ENCODE measurements around the gene LCN10. TPM values are rescaled to one million over a fixed set of nuclear protein-coding genes. Genes with fewer than 3 reads are reported as not detected.
"Not testable (repeated sequence)": the region's sequence is repeated elsewhere in the genome, so short reads cannot be mapped to it uniquely, and the experiment has no call there.

Gene LCN10
- polyA plus RNA-seq, 3 donors = 1.3 to 2.8 (median 2.4) TPM

DNA sequence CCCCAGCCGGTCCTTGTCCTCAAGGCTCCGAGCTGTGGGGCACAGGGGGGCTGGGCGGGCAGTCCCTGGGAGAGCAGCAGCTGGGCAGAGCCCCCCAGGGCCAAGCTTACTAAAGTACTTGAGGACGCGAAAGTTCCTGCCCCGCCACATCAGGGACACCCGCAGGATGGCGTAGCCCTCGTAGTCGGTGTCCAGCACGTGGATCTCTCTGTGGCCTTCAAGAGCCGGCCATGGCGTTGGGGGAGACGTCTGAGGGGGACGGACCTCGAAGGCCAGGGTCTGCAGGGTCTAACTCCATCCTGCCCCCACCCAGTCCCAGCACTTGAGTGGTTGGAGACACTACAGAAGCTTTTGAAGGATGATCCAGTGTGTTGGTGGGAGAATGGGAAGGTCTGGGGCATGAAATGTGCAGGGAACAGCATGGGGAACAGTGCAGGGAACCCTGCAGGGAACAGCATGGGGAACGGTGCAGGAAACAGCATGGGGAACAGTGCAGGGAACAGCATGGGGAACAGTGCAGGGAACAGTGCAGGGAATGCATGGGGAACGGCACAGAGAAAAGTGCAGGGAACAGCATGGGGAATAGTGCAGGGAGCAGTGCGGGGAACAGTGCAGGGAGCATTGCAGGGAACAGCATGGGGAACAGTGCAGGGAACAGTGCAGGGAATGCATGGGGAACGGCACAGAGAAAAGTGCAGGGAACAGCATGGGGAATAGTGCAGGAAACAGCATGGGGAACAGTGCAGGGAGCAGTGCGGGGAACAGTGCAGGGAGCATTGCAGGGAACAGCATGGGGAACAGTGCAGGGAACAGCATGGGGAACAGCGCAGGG is 12.8 kb upstream of the LCN10 start:
- not testable (repeated sequence) for DNase-seq

DNA sequence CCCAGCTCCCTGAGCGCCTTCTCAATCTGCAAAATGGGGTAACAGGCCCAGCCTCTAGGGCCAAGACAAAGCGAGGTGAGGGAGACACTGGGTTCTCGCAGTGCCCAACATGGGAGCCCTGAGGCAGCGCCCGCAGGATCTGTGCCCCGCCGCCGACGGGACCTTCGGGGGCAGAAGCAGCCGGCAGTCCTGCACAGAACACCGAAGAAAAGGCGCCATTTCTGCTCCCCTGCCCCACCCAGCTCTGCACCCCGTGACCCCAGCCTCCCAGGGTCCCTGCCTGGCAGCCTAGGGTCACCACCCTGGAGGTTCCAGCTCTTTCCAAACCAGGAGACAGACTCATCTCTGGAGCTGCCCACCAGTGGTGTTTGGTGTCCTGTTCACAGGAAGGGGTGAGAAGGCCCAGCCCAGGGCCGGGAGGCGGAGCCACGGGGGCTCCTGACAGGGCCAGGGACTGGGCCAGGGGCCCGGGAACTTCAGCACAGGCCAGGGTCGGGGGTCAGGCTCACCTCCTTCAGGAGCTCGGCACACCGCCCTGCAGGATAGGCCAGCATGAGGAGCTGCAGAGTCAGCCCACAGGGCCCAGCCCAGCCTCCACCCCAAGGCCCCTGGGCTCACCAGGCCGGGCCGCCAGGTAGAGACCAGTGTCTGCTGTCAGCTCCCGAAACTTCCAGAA is 12.0 kb upstream of the LCN10 start:
- DNase-seq = no peak

- DNase-seq = no peak
These were observed 11.4 kb upstream of the LCN10 start for GRCh38 chr9:136754059-136754572.

GRCh38 chr9:136753371-136754058 is 10.8 kb upstream of the LCN10 start:
- no peak for DNase-seq

GRCh38 chr9:136751814-136752213 is 9.1 kb upstream of the LCN10 start:
- DNase-seq = no peak

GRCh38 chr9:136751244-136751643 is 8.5 kb upstream of the LCN10 start:
- DNase-seq = no peak

DNA sequence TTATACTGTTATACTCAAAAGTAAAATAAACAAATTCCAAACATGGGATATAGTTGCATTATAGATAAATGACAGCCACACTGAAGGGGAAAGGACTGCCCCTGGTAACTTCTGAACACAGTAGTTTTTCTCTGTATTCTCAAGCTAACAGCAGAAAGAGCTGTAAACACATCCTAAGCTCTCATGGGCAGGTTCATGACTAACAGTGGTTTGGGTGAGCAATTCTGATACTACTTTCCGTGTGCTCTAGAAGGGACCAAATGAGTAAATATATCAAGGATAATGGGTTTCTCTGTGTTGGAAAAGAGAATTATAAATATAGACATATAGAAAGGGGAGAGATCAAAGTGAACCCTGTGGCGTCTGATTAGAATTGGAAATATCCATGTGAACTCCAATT is 7.8 kb upstream of the LCN10 start:
- DNase-seq = no peak

- no peak for DNase-seq
These were observed 6.2 kb upstream of the LCN10 start for GRCh38 chr9:136748666-136749611.

DNA sequence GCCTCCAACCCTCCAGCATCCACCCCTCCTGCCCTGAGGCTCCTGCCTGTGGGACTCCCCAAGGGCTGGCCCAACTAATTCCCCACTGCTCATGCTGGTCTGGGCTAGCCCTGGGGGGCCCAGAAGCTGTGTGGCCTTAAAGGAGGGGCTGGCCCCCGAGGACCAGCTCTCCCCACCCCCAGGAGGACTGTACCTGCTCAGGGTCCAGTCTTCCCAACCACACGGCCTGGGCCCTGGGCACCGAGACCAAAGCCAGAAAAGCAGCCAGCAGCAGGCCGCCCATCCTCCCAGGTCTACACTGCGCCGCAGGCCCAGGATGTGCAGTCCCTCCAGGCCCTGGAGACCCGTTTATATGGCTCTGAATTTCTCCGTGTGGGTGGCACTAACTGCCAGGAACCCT is 5.5 kb upstream of the LCN10 start, which contains the start of gene LCN6:
Gene LCN6 (minus strand): TSS at position 325 of the 400 bp plus-strand sequence. CDS start 42 bp downstream, at position 283.
- no peak for DNase-seq

DNA sequence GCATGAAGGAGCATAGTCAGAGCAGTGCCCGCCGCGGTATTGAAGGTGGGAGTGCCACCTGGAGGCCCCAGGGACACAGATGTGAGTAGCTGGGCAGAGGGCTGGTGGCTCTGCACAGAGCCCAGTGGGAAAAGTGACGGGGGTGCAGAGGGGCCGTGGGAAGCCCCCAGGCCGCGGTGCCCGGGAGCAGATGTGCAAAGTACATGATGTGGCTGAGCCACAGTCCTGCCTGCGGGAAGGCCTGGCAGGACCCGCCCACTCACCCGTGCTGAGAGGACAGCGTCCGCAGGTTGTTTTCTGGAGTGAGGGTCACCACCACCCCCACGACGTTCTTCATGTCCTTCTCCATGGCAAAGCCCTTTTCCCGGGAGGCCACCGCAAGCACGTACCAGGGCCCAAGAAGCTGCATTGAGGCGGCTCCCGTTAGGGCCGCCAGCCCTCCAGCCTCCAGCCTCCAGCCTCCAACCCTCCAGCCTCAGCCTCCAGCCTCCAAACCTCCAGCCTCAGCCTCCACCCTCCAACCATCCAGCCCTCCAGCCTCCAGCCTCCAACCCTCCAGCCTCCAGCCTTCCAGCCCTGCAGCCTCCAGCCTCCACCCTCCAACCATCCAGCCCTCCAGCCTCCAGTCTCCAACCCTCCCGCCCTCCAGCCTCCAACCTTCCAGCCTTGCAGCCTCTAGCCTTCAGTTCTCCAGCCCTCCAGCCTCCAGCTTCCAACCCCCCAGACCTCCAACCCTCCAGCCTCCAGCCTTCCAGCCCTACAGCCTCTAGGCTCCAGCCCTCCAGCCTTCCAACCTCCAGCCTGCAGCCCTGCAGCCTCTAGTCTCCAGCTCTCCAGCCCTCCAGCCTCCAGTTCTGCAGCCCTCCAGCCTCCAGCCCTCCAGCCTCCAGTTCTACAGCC is 4.7 kb upstream of the LCN10 start:
- DNase-seq = no peak

GRCh38 chr9:136746621-136747020 is 3.9 kb upstream of the LCN10 start:
- no peak for DNase-seq

DNA sequence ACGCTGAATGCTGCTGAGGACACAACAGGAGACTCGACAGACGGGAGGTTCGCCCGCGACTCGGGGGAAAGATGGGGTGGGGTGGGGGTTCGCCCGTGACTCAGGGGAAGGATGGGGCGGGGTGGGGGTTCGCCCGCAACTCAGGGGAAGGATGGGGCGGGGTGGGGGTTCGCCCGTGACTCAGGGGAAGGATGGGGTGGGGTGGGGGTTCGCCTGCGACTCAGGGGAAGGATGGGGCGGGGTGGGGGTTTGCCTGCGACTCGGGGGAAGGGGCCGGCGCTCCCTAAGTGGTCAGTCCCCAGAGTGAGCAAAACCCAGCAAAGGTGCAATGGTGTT is 3.4 kb upstream of the LCN10 start:
- DNase-seq = no peak

- no peak for DNase-seq
These were observed 2.8 kb upstream of the LCN10 start for GRCh38 chr9:136745389-136746154.

DNA sequence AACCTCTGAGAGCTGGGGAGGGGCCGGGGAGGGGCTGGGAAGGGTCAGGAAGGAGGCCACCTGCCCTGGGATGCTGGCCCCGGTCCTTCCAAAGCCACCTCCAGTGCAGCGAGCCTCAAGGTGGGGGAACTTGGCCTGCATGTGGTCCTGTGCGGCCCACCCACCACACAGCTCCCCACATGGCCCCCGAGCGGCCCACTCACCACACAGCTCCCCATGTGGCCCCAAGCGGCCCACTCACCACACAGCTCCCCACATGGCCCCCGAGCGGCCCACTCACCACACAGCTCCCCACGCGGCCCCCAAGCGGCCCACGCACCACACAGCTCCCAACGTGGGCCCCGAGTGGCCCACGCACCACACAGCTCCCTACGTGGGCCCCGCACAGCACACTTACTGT is 2.0 kb upstream of the LCN10 start:
- no peak for DNase-seq

- DNase-seq = no peak
These were observed 985 bp upstream of the LCN10 start for GRCh38 chr9:136743639-136744211.

DNA sequence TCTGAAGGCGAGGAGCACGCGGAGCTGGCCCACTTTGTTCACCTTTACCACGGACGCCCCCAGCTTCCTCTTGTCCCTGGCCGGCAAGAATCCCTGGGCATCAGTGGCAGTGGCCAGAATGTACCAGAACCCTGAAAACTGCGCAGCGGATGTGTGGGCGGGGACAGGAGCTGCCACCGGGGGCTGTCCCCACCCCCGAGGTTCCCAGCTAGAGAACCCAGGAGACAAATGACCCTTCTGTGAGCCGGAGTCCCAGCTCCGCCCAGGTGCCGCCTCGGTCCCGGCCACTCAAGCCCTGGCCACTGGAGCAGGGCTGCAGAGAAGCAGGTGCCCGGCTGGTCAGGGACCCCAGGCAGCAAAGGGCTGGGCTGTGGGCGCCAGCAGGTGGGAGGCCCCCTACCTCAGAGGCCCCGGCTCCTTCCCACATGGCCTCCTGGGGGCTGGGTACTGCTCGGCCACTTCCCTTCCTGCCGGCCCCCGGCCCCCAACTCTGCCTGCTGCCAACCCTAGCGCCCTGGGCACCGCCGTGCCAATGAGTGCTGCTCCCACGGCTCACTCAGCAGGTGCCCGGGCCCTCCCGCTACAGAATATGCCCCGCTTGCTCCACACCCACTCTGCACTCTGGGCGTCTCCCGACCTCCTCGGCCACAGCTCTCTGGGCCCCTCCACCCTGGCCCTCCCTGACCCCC is 713 bp downstream of the LCN10 start:
- DNase-seq = no peak

DNA sequence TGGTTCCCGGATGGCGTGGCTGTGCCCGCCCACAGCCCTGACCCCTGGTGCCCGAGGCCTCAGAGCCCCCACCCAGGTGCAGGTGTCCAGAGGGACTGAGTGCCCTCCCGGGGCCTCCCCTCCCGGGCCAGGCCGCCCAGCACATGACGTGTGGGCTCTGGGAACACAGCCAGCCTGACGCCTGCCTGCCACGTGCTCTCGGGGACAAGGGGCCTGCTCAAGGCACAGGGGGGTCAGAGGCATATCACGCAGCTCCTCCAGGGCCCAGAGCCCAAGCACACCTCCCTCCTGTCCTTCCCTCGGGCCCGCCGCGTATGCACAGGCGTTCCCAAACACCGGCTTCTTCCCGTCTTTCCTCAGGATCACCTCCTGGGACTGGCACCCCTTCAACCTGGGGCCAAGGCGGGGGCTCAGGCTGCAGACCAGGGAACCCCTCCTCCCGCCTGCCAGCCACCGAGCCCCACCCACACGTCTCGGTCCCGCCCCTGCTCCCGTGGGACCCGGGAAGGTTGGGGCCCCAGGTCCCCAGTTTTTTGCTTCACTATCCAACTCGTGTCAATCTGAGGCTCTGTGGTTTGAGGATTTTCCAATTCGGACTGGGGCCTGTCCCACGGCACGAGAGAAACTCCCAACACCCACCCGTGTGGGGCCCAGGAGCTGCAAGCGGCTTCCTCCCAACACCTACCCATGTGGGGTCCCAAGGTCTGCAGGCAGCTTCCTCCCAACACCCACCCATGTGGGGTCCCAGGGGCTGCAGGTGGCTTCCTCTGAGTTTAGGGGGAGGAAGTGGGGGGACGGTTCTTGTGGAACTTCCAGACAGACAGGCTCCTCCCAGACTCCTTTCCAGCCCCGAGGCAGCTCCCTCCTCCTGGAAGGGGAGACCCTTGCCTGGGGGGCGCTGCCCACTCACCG is 1.5 kb downstream of the LCN10 start:
- no peak for DNase-seq
